Smooth muscle cell (in vitro differentiated cells): ENCODE measurements around the gene PRKAA1. TPM values are rescaled to one million over a fixed set of nuclear protein-coding genes. Genes with fewer than 3 reads are reported as not detected.
A peak's percentile ranks its signal among the peaks of the same experiment; 100 is the strongest.

Source experiments
- DNase-seq: peaks from one replicate; lab custom pipeline; 2025; ENCODE audit not compliant: unreplicated experiment; lab: John Stamatoyannopoulos, UW
- H2AFZ ChIP-seq: fragments of 200-600 bp; sonication (generic); 2 replicates; pipeline ENCODE4 v1.6.0; 2016; ENCODE audit warnings: antibody characterized with exemption, low read depth, mild to moderate bottlenecking
- H3F3A ChIP-seq: fragments of 200-600 bp; sonication (generic); 2 replicates; pipeline ENCODE4 v1.6.0; 2017; ENCODE audit warnings: antibody characterized with exemption, low read depth
- H3K27ac ChIP-seq: fragments of 200-600 bp; sonication (generic); 2 replicates; pipeline ENCODE4 v1.5.1; 2016; ENCODE audit warnings: low read depth, mild to moderate bottlenecking
- H3K27me3 ChIP-seq: fragments of 200-600 bp; sonication (generic); 2 replicates; pipeline ENCODE4 v1.6.1; 2016; ENCODE audit warnings: low read depth, mild to moderate bottlenecking
- H3K36me3 ChIP-seq: fragments of 200-600 bp; sonication (generic); 2 replicates; pipeline ENCODE4 v1.5.1; 2016; ENCODE audit warnings: low read depth
- H3K4me1 ChIP-seq: fragments of 200-600 bp; sonication (generic); 2 replicates; pipeline ENCODE4 v1.5.1; 2016; ENCODE audit warnings: low read depth
- H3K4me2 ChIP-seq: fragments of 200-600 bp; sonication (generic); 2 replicates; pipeline ENCODE4 v1.6.0; 2016; ENCODE audit warnings: mild to moderate bottlenecking
- H3K4me3 ChIP-seq: fragments of 200-600 bp; sonication (generic); 2 replicates; pipeline ENCODE4 v1.5.1; 2016; ENCODE audit warnings: mild to moderate bottlenecking
- H3K79me2 ChIP-seq: fragments of 200-600 bp; sonication (generic); 2 replicates; pipeline ENCODE4 v1.6.0; 2016; ENCODE audit warnings: low read depth, mild to moderate bottlenecking
- H3K9ac ChIP-seq: fragments of 200-600 bp; sonication (generic); 2 replicates; pipeline ENCODE4 v1.6.0; 2016; ENCODE audit warnings: low read depth
- H3K9me3 ChIP-seq: fragments of 200-600 bp; sonication (generic); replicated peaks from 2 replicates; pipeline ENCODE4 v1.5.1; 2016; ENCODE audit warnings: low read depth
- H4K20me1 ChIP-seq: fragments of 200-600 bp; sonication (generic); 2 replicates; pipeline ENCODE4 v1.6.0; 2016; ENCODE audit warnings: low read depth
- WGBS: methylation state at CpG from one replicate; pipeline ENCODE4 v1.1.7; 2016; ENCODE audit warnings: low lambda C conversion rate; 5-methylcytosine and 5-hydroxymethylcytosine counted together
- polyA plus RNA-seq: library from polyadenylated mRNA; unstranded; fragments of >200 nt; fragmentation: Nextera tagmentation; extraction: Ambion mirVana; gene quantifications from 2 replicates; pipeline ENCODE4 v1.2.1, GENCODE V29; 2016
- total RNA-seq: library from RNA; depleted of rRNA; stranded (reverse); fragments of >200 nt; gene quantifications from 2 replicates; pipeline ENCODE4 v1.2.3, GENCODE V29; 2014
- TF ChIP-seq, protein P1 (sequence below): fragments of 200-600 bp; sonication (generic); IDR thresholded peaks from 2 replicates; pipeline ENCODE4 v1.5.1; 2017; ENCODE audit warnings: borderline replicate concordance, mild to moderate bottlenecking, antibody characterized with exemption; ENCODE audit not compliant: insufficient read depth, poor library complexity, severe bottlenecking

Gene PRKAA1
- 50.1 and 64.1 TPM in 2 replicates for total RNA-seq
- polyA plus RNA-seq = 18.6 and 23.8 TPM in 2 replicates

DNA sequence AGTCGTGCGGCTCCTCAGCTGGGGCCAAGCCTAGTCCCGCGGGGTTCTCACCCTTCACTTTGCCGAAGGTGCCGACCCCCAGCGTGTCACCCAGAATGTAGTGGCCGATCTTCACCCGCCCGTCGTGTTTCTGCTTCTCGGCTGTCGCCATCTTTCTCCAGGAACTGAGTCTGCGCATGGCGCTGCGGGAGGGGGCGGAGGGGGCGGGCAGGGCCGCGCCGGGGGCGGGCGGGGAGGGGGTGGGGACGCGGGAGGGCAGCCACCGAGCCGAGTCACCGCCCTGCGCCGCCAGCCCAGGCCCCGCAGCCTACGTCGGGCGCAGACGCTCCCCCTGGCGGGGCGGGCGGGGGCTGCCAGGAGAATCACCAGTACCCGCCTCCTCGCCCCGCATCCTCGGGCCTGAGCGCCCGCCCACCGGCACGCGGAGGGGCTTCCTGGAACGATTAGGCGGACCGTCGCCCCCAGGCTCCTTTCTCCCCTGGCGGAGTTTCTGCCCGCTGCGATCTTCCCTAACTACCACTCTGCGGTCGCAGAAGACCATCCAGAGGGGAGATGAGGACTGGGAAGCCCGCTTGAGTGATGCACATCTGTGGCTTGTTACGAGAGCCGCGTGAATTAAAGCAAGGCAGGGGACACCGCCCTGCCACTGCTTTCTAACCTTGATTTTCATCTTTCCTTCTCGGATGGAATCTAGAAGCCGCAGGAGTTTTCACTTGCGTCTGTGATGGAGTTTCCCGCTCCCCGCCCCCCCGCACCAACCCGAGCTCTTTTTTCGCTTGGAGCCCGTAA lies at the start of gene PRKAA1:
TSS of gene PRKAA1 (minus strand) at position 363 of the 789 bp plus-strand sequence. CDS start at position 178, 185 bp downstream.
- Histone ChIP-seq H3K9me3 (no peaks in the 10 kb centered on the region), H2AFZ (peak within 1 kb of the TSS; percentile 100), H3K27ac (peak within 1 kb of the TSS; percentile 82), H4K20me1 (peaks cover 41% of the 10 kb centered on the region), H3K79me2 (peaks cover 44% of the 10 kb centered on the region), H3K9ac (peak within 1 kb of the TSS; percentile 90), H3F3A (peaks cover 9% of the 10 kb centered on the region), H3K36me3 (no peaks in the 10 kb centered on the region), H3K4me1 (peaks cover 13% of the 10 kb centered on the region), H3K27me3 (no peaks in the 10 kb centered on the region), H3K4me3 (peak within 1 kb of the TSS; percentile 98), H3K4me2 (peak within 1 kb of the TSS; percentile 99)
- WGBS = under 1% methylated on average over 49 of the region's 70 CpGs
- peak; percentile 81 for DNase-seq
- TF ChIP-seq, protein P1, sequence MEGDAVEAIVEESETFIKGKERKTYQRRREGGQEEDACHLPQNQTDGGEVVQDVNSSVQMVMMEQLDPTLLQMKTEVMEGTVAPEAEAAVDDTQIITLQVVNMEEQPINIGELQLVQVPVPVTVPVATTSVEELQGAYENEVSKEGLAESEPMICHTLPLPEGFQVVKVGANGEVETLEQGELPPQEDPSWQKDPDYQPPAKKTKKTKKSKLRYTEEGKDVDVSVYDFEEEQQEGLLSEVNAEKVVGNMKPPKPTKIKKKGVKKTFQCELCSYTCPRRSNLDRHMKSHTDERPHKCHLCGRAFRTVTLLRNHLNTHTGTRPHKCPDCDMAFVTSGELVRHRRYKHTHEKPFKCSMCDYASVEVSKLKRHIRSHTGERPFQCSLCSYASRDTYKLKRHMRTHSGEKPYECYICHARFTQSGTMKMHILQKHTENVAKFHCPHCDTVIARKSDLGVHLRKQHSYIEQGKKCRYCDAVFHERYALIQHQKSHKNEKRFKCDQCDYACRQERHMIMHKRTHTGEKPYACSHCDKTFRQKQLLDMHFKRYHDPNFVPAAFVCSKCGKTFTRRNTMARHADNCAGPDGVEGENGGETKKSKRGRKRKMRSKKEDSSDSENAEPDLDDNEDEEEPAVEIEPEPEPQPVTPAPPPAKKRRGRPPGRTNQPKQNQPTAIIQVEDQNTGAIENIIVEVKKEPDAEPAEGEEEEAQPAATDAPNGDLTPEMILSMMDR = peak; percentile 63

- Histone ChIP-seq H3F3A (no peaks in the 10 kb centered on the region), H3K4me1 (no peaks in the 10 kb centered on the region), H2AFZ (no peak overlapping the region), H3K4me2 (no peak overlapping the region), H4K20me1 (no peaks in the 10 kb centered on the region), H3K27ac (no peak overlapping the region), H3K36me3 (no peaks in the 10 kb centered on the region), H3K9me3 (no peaks in the 10 kb centered on the region), H3K9ac (no peak overlapping the region), H3K27me3 (no peaks in the 10 kb centered on the region), H3K4me3 (no peak overlapping the region), H3K79me2 (no peaks in the 10 kb centered on the region)
- no peak for DNase-seq
- TF ChIP-seq, protein P1 = no peak
- WGBS = 95% methylated on average over 1 of the region's 1 CpG
Observed at GRCh38 chr5:40847525-40847924, 49.4 kb upstream of the PRKAA1 start.

GRCh38 chr5:40846371-40846770 lies 48.2 kb upstream of the PRKAA1 start:
- 80% methylated on average over 2 of the region's 2 CpGs for WGBS
- no peaks in the 10 kb centered on the region for H4K20me1 ChIP-seq

More at GRCh38 chr5:40846371-40846770, 48.2 kb upstream of the PRKAA1 start:
- Histone ChIP-seq H3K36me3 (no peaks in the 10 kb centered on the region), H2AFZ (no peak overlapping the region), H3K9me3 (no peaks in the 10 kb centered on the region), H3K9ac (no peak overlapping the region), H3K4me1 (no peaks in the 10 kb centered on the region), H3K4me3 (no peak overlapping the region), H3F3A (no peaks in the 10 kb centered on the region), H3K79me2 (no peaks in the 10 kb centered on the region), H3K4me2 (no peak overlapping the region), H3K27me3 (no peaks in the 10 kb centered on the region), H3K27ac (no peak overlapping the region)
- DNase-seq = no peak
- TF ChIP-seq, protein P1 = no peak
